DMS79 treated with DMSO at 0.1 percent for 48 hours (cell line): ENCODE measurements around the gene NPAS3.

Experiments
- DNase-seq: peaks from one replicate; lab custom pipeline; 2025; lab: John Stamatoyannopoulos, UW

NPAS3 gene

DNA sequence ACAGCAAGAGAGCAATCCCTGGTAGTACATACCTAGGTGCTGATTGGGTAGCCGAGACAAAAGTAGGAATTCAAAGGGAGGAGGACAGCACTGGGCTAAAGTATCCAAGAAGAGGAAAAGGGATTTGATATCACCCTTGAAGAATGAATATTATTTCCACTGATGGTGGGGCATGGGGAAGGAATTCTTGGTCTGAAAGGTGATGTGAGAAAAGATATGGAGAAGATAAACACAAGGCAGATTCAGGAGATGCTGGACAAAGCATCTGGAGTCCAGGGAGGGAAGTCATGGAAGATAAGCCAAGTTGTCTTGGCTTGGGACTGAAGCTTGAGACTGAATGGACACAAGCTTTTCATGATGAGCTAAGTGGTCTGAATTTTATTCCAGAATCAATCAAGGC lies 818.2 kb downstream of the NPAS3 start:
- no peak for DNase-seq

GRCh38 chr14:33758547-33758946 lies 819.9 kb downstream of the NPAS3 start:
- DNase-seq, result no peak

- DNase-seq, result no peak
Measured at GRCh38 chr14:33762161-33762851, 823.6 kb downstream of the NPAS3 start.

- no peak for DNase-seq
Measured at GRCh38 chr14:33764876-33765650, 826.4 kb downstream of the NPAS3 start.

GRCh38 chr14:33767586-33768457 lies 829.1 kb downstream of the NPAS3 start:
- no peak for DNase-seq

DNA sequence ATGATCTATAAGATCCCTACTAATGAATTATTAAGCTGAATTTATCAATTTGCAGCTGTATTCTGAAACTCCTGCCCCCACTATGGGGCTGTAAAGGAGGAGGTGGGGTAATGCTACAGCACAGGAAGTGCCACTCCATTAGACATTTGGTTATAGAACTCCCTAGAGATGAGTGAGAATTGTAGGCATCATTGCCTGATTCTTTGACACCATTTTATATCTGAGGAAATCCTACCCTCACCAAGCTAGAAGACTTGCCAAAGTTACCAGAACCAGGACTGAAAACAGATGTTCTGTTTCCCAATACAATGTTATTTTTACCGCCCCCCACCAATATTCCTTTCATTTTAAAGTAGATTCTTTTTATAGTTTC lies 829.8 kb downstream of the NPAS3 start:
- no peak for DNase-seq

- no peak for DNase-seq
Measured at GRCh38 chr14:33773205-33774030, 834.7 kb downstream of the NPAS3 start.

DNA sequence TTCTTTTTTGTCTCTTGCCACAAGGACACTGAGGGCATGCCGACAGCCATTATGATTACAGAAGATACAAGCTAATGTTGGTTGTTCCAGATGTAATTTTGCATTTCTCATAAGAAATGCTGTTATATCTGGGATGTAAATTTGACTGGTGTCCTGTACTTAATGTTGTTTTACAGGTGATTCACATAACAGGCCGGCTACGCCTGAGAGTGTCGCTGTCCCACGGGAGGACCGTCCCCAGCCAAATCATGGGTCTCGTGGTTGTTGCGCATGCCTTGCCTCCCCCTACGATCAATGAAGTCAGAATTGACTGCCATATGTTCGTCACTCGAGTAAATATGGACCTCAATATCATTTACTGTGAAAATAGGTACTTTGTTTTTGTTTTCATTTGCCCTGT lies 835.5 kb downstream of the NPAS3 start:
- DNase-seq, result no peak

- no peak for DNase-seq
Measured at GRCh38 chr14:33774723-33775470, 836.2 kb downstream of the NPAS3 start.

DNA sequence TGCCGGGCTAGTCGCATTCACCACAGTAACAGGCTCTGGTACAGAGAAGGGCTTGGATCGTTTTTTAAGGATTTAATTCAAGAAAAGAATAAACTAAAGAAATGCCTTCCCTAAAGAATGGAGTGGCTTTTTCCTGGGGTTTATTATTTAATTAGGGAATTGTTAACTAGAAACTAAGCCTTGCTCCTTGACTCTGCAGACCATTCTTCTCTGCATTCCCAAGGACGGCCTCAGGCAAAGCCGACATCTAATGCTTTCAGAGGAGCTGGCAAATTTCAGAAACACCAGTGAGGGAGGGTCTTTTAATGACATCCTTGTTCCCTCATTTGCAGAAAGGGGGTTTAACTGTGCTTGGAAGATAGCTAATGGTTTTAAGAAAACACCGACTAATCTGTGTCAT lies 838.2 kb downstream of the NPAS3 start:
- no peak for DNase-seq

DNA sequence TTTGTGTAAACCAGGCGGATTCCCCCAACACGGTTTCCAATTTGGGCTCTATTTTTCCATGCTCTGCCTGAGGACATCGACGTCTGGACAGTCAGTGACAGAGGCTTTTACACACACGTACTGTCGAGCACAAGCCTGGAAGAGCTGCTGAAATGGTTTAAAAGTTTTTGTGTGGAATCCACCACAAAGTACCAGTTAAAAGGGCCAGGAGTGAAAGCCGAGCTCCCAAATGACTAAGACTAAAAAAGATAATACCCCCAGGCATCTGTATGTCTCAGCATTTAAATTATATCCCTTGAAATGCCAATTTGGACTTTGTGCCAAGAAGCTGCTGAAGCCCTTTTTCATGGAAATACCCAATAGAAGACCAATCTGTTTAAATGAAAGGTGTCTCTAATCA lies 839.0 kb downstream of the NPAS3 start:
- no peak for DNase-seq

DNA sequence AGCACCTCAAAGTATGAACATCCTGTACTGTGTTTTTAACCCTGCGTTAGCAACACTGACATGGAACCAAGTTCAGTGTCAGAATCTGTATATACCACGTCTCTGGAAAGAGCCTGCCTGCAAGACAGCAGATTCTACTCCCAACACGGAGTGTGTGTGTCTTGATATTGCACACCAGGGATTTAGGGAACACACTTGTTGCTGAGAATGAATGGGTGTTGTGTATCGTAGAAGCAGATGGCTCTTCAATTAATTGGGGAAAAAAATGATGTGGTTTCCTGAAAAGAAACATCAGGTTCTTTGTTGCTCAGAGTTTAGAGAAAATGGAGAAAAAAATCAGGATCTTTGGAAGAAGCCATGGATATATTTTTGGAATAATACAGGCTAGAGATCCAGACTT lies 841.4 kb downstream of the NPAS3 start:
- DNase-seq, result no peak

GRCh38 chr14:33781236-33781635 lies 842.6 kb downstream of the NPAS3 start:
- DNase-seq, result no peak

- no peak for DNase-seq
Measured at GRCh38 chr14:33782923-33783322, 844.2 kb downstream of the NPAS3 start.

DNA sequence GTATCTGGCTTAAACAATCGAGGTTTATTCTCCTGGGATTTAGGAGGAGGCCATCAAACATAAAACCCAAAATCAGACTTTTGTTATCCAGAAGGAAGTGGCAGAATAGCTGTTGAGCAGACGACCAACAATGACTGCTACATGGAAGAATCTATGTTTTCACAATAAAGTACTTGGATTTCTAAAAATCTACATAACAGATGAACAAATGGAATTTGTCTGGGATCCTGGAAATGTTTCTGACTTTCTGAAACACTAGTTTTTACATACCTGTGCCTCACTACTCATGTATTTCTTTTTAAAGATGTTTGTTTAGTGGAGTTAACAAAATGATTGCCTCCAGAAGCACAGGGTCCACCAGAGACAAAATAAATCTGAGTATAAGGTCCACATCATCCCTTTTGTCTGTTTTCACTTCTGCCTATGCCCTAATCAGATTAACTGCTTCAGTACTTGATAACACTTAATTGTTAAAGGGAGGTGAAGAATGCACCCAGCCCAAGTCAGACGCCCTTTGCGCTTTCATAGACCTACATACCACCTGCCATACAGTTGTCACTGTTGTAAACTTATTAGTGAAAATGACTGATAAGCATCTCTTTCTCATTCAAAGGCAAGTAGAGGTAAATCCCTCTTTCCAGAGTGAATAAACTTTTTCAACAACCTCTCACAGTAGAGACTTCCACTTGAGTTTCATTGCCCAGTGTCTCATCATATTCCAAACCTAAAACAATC lies 847.6 kb downstream of the NPAS3 start:
- no peak for DNase-seq

- no peak for DNase-seq
Measured at GRCh38 chr14:33788161-33788560, 849.5 kb downstream of the NPAS3 start.

- no peak for DNase-seq
Measured at GRCh38 chr14:33790996-33791395, 852.3 kb downstream of the NPAS3 start.

- no peak for DNase-seq
Measured at GRCh38 chr14:33792009-33792719, 853.5 kb downstream of the NPAS3 start.

DNA sequence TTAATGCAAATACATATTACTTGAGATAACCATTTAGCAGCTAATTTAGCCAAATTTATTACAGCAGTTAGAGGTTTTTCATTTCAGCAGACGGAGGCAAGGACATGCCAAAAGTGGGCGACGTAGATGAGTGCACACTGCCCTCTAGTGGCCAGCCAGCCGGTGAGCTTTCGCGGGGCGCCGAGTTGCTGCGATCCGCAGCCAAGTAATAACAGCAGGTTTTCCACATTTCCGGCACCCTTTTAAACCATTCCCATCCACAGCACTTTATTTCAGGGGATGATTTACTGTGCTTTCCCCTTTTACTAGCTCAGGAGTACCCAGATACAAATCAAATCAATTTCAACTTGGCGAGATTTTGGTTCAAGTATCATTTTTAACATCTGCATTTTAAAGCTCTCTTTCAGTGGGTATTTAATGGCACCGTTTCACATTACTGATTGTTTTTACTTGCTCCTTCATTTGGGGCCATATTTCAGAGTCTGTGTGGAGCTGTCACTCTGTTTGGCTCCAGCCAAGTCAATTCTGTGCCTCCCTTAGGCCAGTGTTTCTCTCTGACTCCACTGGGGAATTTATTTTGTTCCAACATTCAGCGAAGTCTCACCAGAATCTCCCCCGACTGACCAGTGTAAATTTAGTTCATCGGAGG lies 854.2 kb downstream of the NPAS3 start:
- peak; percentile 92 for DNase-seq
